HepG2 (cell line): ENCODE data around the gene SYS1.

Source experiments
- ZNF367 ChIP-seq: sonication (generic); formaldehyde crosslinking; IDR thresholded peaks from 2 replicates; pipeline ENCODE4 v1.4.0; 2020; ENCODE audit warnings: missing genetic modification reagents, borderline replicate concordance
- ZNF792 ChIP-seq: IDR thresholded peaks from 2 replicates; pipeline ENCODE4 v1.6.1; 2016
- TF ChIP-seq, protein P1 (sequence below): sonication (generic); formaldehyde crosslinking; IDR thresholded peaks from 2 replicates; pipeline ENCODE4 v1.8.0; 2023; ENCODE audit warnings: mild to moderate bottlenecking, missing genetic modification reagents
- TF ChIP-seq, protein P2 (sequence below): sonication (generic); formaldehyde crosslinking; IDR thresholded peaks from 2 replicates; pipeline ENCODE4 v1.4.0; 2020; ENCODE audit warnings: missing genetic modification reagents
- TF ChIP-seq, protein P3 (sequence below): sonication (generic); formaldehyde crosslinking; IDR thresholded peaks from 2 replicates; pipeline ENCODE4 v1.5.0; 2020; ENCODE audit warnings: mild to moderate bottlenecking, missing genetic modification reagents, moderate library complexity
- TF ChIP-seq, protein P4 (sequence below): sonication (generic); formaldehyde crosslinking; IDR thresholded peaks from 2 replicates; pipeline ENCODE4 v1.5.1; 2020; ENCODE audit warnings: mild to moderate bottlenecking, missing genetic modification reagents, moderate library complexity

DNA sequence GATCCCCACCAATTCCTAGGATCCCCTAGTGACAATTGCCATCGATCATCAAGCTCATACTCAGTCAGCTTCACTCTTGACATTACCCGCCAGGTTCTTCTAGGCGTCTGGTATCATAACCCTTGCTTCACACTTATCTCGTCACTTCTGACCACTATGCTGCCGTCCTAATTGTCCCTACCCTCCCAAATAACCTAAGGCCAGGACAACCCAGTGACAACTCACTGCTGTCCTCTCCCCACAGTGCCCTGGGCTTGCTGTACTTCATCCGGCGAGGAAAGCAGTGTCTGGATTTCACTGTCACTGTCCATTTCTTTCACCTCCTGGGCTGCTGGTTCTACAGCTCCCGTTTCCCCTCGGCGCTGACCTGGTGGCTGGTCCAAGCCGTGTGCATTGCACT is 3.7 kb downstream of the SYS1 start:
- TF ChIP-seq, protein P1, sequence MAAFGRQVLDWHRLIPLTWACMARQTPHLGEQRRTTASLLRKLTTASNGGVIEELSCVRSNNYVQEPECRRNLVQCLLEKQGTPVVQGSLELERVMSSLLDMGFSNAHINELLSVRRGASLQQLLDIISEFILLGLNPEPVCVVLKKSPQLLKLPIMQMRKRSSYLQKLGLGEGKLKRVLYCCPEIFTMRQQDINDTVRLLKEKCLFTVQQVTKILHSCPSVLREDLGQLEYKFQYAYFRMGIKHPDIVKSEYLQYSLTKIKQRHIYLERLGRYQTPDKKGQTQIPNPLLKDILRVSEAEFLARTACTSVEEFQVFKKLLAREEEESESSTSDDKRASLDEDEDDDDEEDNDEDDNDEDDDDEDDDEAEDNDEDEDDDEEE (CRISPR knock-in tag): no peak
- TF ChIP-seq ZNF792 (CRISPR knock-in tag): no peak
- TF ChIP-seq ZNF367 (CRISPR knock-in tag): no peak
- TF ChIP-seq, protein P2, sequence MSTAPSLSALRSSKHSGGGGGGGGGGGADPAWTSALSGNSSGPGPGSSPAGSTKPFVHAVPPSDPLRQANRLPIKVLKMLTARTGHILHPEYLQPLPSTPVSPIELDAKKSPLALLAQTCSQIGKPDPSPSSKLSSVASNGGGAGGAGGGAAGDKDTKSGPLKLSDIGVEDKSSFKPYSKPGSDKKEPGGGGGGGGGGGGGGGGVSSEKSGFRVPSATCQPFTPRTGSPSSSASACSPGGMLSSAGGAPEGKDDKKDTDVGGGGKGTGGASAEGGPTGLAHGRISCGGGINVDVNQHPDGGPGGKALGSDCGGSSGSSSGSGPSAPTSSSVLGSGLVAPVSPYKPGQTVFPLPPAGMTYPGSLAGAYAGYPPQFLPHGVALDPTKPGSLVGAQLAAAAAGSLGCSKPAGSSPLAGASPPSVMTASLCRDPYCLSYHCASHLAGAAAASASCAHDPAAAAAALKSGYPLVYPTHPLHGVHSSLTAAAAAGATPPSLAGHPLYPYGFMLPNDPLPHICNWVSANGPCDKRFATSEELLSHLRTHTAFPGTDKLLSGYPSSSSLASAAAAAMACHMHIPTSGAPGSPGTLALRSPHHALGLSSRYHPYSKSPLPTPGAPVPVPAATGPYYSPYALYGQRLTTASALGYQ (CRISPR knock-in tag): no peak
- TF ChIP-seq, protein P3, sequence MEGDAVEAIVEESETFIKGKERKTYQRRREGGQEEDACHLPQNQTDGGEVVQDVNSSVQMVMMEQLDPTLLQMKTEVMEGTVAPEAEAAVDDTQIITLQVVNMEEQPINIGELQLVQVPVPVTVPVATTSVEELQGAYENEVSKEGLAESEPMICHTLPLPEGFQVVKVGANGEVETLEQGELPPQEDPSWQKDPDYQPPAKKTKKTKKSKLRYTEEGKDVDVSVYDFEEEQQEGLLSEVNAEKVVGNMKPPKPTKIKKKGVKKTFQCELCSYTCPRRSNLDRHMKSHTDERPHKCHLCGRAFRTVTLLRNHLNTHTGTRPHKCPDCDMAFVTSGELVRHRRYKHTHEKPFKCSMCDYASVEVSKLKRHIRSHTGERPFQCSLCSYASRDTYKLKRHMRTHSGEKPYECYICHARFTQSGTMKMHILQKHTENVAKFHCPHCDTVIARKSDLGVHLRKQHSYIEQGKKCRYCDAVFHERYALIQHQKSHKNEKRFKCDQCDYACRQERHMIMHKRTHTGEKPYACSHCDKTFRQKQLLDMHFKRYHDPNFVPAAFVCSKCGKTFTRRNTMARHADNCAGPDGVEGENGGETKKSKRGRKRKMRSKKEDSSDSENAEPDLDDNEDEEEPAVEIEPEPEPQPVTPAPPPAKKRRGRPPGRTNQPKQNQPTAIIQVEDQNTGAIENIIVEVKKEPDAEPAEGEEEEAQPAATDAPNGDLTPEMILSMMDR: no peak
- TF ChIP-seq, protein P4, sequence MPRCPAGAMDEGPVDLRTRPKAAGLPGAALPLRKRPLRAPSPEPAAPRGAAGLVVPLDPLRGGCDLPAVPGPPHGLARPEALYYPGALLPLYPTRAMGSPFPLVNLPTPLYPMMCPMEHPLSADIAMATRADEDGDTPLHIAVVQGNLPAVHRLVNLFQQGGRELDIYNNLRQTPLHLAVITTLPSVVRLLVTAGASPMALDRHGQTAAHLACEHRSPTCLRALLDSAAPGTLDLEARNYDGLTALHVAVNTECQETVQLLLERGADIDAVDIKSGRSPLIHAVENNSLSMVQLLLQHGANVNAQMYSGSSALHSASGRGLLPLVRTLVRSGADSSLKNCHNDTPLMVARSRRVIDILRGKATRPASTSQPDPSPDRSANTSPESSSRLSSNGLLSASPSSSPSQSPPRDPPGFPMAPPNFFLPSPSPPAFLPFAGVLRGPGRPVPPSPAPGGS (CRISPR knock-in tag): no peak
